Upper lobe of right lung (tissue), 1 donor: ENCODE measurements around the gene TMEM88. TPM values are rescaled to one million over a fixed set of nuclear protein-coding genes. Genes with fewer than 3 reads are reported as not detected.

Experiments used
- ATAC-seq: fragments of 200-7000 bp; cut with Tn5 transposase; one replicate; pipeline ENCODE4 v1.9.1; 2020; ENCODE audit warnings: mild to moderate bottlenecking, moderate library complexity
- DNase-seq: peaks from one replicate; pipeline ENCODE4 v3.0.0-alpha.2; 2020
- H3K27ac ChIP-seq: fragments of 200-600 bp; one replicate; pipeline ENCODE4 v1.8.0; 2022
- H3K27me3 ChIP-seq: fragments of 200-600 bp; one replicate; pipeline ENCODE4 v1.8.0; 2022; ENCODE audit warnings: mild to moderate bottlenecking
- H3K36me3 ChIP-seq: fragments of 200-600 bp; one replicate; pipeline ENCODE4 v1.8.0; 2022
- H3K4me1 ChIP-seq: fragments of 200-600 bp; one replicate; pipeline ENCODE4 v1.8.0; 2022
- H3K4me3 ChIP-seq: fragments of 200-600 bp; one replicate; pipeline ENCODE4 v1.8.0; 2022; ENCODE audit warnings: mild to moderate bottlenecking
- H3K9me3 ChIP-seq: fragments of 200-600 bp; one replicate; pipeline ENCODE4 v1.8.0; 2022
- CTCF ChIP-seq: fragments of 200-600 bp; IDR thresholded peaks from one replicate; pipeline ENCODE4 v1.8.0; 2022; ENCODE audit warnings: antibody characterized with exemption
- intact Hi-C: fragments of 100-400 bp; cut with DNase I; formaldehyde crosslinking; loops from one replicate; pipeline ENCODE4 v1.11.0; 2022
- total RNA-seq: library from RNA; stranded (reverse); fragmentation: NEBNext Ultra II Directional; extraction: Animal tissue kit (Norgen Biotek cat#: 25700); gene quantifications from one replicate; pipeline ENCODE4 v1.2.1, GENCODE V29; 2021
- donor health status: DM: no; HTN: yes; CAD: no; lungs with severe emphysema.

The TMEM88 gene
- total RNA-seq, 1 donor from 2014 or later, result 10.7 TPM

- H3K4me1 ChIP-seq, result peaks cover 28% of the 10 kb centered on the region
- H3K36me3 ChIP-seq, result peaks cover 26% of the 10 kb centered on the region
- DNase-seq (peak; percentile 72), ATAC-seq (no peak)
- peak overlapping the region; percentile 89 for H3K27ac ChIP-seq
- H3K27me3 ChIP-seq, result no peaks in the 10 kb centered on the region
- intact Hi-C loops, result no loop called here
- TF ChIP-seq CTCF, result no peak
- peak overlapping the region; percentile 73 for H3K4me3 ChIP-seq
- no peaks in the 10 kb centered on the region for H3K9me3 ChIP-seq
These were observed 1.3 kb downstream of the TMEM88 start for GRCh38 chr17:7856011-7856810.

DNA sequence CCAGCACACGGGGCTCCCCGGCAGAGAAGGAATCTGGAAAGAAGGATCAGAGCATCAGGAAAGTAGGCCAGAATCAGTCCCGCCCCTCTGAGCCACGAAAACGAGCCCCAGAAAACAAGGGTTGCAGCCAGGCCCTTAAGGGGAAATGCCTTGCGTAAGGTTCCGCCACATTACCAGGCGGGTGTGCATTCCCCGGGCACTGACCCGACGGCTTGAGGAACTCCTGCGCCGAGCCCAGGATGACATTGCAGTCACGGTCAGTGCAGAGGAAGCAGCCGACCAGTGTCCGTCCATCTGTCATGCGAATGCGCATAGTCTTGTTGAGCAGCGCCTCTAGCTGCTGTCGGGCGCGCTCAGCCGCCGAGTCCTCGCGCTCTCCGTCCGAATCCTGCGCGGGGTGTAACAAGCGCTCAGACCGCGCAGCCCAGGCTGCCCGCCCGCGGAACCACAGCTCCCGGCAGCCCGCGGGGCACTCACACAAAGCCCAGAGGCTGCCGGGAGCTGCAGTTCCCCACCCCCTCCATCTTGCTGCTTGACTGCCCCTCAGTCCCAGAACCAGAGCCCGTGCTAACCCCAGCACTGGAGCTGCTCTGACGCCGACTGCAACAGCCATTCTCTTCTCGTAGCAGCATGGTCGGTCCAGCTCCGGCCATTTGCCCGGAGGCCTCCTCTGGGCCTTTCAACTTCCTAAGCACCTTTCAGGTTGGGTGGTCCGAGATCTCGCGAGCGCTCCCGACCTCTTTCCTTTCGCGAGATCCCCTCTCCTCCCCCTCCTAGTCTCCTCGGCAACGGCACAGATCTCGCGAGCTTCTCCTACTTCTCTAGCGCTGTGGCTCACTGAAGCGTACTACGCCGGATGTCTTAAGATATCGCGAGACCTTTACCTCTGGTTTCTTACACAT lies 2.2 kb downstream of the TMEM88 start, which contains the start of gene NAA38:
NAA38 (minus strand) TSS at position 749 of the 902 bp plus-strand sequence; CDS start at position 653, 96 bp downstream.
- peak within 1 kb of the TSS; percentile 89 for H3K27ac ChIP-seq
- H3K4me1 ChIP-seq, result peaks cover 25% of the 10 kb centered on the region
- intact Hi-C loops, result no loop called here
- ATAC-seq (peak; percentile 89), DNase-seq (peak; percentile 98)
- no peaks in the 10 kb centered on the region for H3K9me3 ChIP-seq
- peak within 1 kb of the TSS; percentile 73 for H3K4me3 ChIP-seq
- H3K27me3 ChIP-seq, result no peaks in the 10 kb centered on the region
- peak; percentile 43 for TF ChIP-seq CTCF
- H3K36me3 ChIP-seq, result peaks cover 22% of the 10 kb centered on the region

- Histone ChIP-seq H3K9me3 (no peaks in the 10 kb centered on the region), H3K4me1 (peaks cover 26% of the 10 kb centered on the region), H3K27me3 (no peaks in the 10 kb centered on the region), H3K36me3 (peaks cover 13% of the 10 kb centered on the region), H3K27ac (peak within 1 kb of the TSS; percentile 89), H3K4me3 (peak within 1 kb of the TSS; percentile 73)
- peak; percentile 91 for DNase-seq
- peak; percentile 69 for ATAC-seq
- no peak for TF ChIP-seq CTCF
- intact Hi-C loops, result no loop called here
These were observed 3.1 kb downstream of the TMEM88 start, which contains the start of gene CYB5D1 for GRCh38 chr17:7857713-7858521. Gene CYB5D1, plus strand, starts transcription at chr17:7858003. Its CDS starts 132 bp downstream, at chr17:7858135.

DNA sequence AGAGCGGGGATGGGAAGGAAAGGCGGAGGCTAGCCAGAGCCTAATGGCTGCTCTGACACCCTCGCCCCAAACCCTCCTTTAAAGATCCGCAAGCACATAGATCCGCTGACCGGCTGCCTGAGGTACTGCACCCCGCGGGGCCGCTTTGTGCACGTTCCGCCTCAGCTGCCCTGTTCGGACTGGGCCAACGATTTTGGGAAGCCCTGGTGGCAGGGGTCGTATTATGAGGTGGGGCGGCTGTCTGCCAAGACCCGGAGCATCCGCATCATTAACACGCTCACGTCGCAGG lies 3.6 kb downstream of the TMEM88 start:
- peaks cover 31% of the 10 kb centered on the region for H3K4me1 ChIP-seq
- peak overlapping the region; percentile 73 for H3K4me3 ChIP-seq
- peaks cover 9% of the 10 kb centered on the region for H3K36me3 ChIP-seq
- ATAC-seq (no peak), DNase-seq (peak; percentile 72)
- H3K27me3 ChIP-seq, result no peaks in the 10 kb centered on the region
- intact Hi-C loops, result no loop called here
- TF ChIP-seq CTCF, result peak; percentile 38
- no peaks in the 10 kb centered on the region for H3K9me3 ChIP-seq
- H3K27ac ChIP-seq, result peak overlapping the region; percentile 89

- peaks cover 5% of the 10 kb centered on the region for H3K36me3 ChIP-seq
- ATAC-seq, result no peak
- no peak for DNase-seq
- no peaks in the 10 kb centered on the region for H3K9me3 ChIP-seq
- TF ChIP-seq CTCF, result no peak
- H3K4me1 ChIP-seq, result peaks cover 31% of the 10 kb centered on the region
- H3K27ac ChIP-seq, result peak overlapping the region; percentile 89
- intact Hi-C loops, result no loop called here
- H3K4me3 ChIP-seq, result no peak overlapping the region
- no peaks in the 10 kb centered on the region for H3K27me3 ChIP-seq
These were observed 4.2 kb downstream of the TMEM88 start for GRCh38 chr17:7859028-7859427.
